Left ventricle myocardium inferior (tissue), 1 donor: ENCODE measurements around the gene RGS9. TPM values are rescaled to one million over a fixed set of nuclear protein-coding genes. Genes with fewer than 3 reads are reported as not detected.

ENCODE experiments used
- DNase-seq: peaks from one replicate; pipeline ENCODE4 v3.0.0-alpha.2; 2020
- H3K27ac ChIP-seq: fragments of 200-600 bp; replicated peaks from 2 replicates; pipeline ENCODE4 v1.8.0; 2021
- H3K27me3 ChIP-seq: fragments of 200-600 bp; 2 replicates; pipeline ENCODE4 v1.8.0; 2021; ENCODE audit warnings: low read depth
- H3K36me3 ChIP-seq: fragments of 200-600 bp; 2 replicates; pipeline ENCODE4 v1.8.0; 2021
- H3K4me1 ChIP-seq: fragments of 200-600 bp; 2 replicates; pipeline ENCODE4 v1.8.0; 2021
- H3K4me3 ChIP-seq: fragments of 200-600 bp; 2 replicates; pipeline ENCODE4 v1.8.0; 2021; ENCODE audit warnings: mild to moderate bottlenecking, moderate library complexity
- H3K9me3 ChIP-seq: fragments of 200-600 bp; replicated peaks from 2 replicates; pipeline ENCODE4 v1.8.0; 2021
- CTCF ChIP-seq: fragments of 200-600 bp; IDR thresholded peaks from 2 replicates; pipeline ENCODE4 v1.8.0; 2021; ENCODE audit warnings: antibody characterized with exemption, mild to moderate bottlenecking, borderline replicate concordance
- intact Hi-C: fragments of 100-400 bp; cut with micrococcal nuclease; formaldehyde crosslinking; loops from one replicate; pipeline ENCODE4 v1.11.0; 2022
- total RNA-seq: library from RNA; stranded (reverse); fragmentation: NEBNext Ultra II Directional; extraction: Animal tissue kit (Norgen Biotek cat#: 25700); gene quantifications from one replicate; pipeline ENCODE4 v1.2.1, GENCODE V29; 2021
- donor health status: DM: no; HTN: yes; CAD: no; lungs with severe emphysema.

RGS9 gene
- total RNA-seq, 1 donor from 2014 or later, result 1.6 TPM

- DNase-seq, result no peak
- no peak overlapping the region for H3K4me3 ChIP-seq
- H3K36me3 ChIP-seq, result no peaks in the 10 kb centered on the region
- H3K27me3 ChIP-seq, result peaks cover 64% of the 10 kb centered on the region
- no peak overlapping the region for H3K27ac ChIP-seq
- intact Hi-C loops, result no loop called here
- no peaks in the 10 kb centered on the region for H3K4me1 ChIP-seq
- H3K9me3 ChIP-seq, result no peaks in the 10 kb centered on the region
- no peak for TF ChIP-seq CTCF
Observed at GRCh38 chr17:65181237-65182061, 44.3 kb downstream of the RGS9 start.

GRCh38 chr17:65182233-65182632, 45.1 kb downstream of the RGS9 start:
- Histone ChIP-seq H3K27ac (no peak overlapping the region), H3K4me1 (no peaks in the 10 kb centered on the region), H3K4me3 (no peak overlapping the region), H3K9me3 (no peaks in the 10 kb centered on the region), H3K27me3 (peaks cover 63% of the 10 kb centered on the region), H3K36me3 (no peaks in the 10 kb centered on the region)
- no peak for TF ChIP-seq CTCF
- intact Hi-C loops, result no loop called here
- DNase-seq, result no peak

- Histone ChIP-seq H3K36me3 (no peaks in the 10 kb centered on the region), H3K9me3 (no peaks in the 10 kb centered on the region), H3K27me3 (peaks cover 59% of the 10 kb centered on the region), H3K4me1 (no peaks in the 10 kb centered on the region), H3K27ac (no peak overlapping the region), H3K4me3 (no peak overlapping the region)
- intact Hi-C loops, result no loop called here
- DNase-seq, result no peak
- TF ChIP-seq CTCF, result no peak
Observed at GRCh38 chr17:65183736-65184135, 46.6 kb downstream of the RGS9 start.

GRCh38 chr17:65184235-65184959, 47.2 kb downstream of the RGS9 start:
- Histone ChIP-seq H3K4me1 (no peaks in the 10 kb centered on the region), H3K27ac (no peak overlapping the region), H3K27me3 (peaks cover 61% of the 10 kb centered on the region), H3K36me3 (no peaks in the 10 kb centered on the region), H3K9me3 (no peaks in the 10 kb centered on the region), H3K4me3 (no peak overlapping the region)
- no peak for DNase-seq
- TF ChIP-seq CTCF, result no peak
- intact Hi-C loops, result no loop called here

- Histone ChIP-seq H3K4me3 (no peak overlapping the region), H3K27ac (no peak overlapping the region), H3K9me3 (no peaks in the 10 kb centered on the region), H3K27me3 (peaks cover 61% of the 10 kb centered on the region), H3K36me3 (no peaks in the 10 kb centered on the region), H3K4me1 (no peaks in the 10 kb centered on the region)
- intact Hi-C loops, result no loop called here
- DNase-seq, result no peak
- no peak for TF ChIP-seq CTCF
Observed at GRCh38 chr17:65185062-65185461, 47.9 kb downstream of the RGS9 start.
